GM23338 (cell line): Measurements from ENCODE around the gene SPIC. TPM values are rescaled to one million over a fixed set of nuclear protein-coding genes. Genes with fewer than 3 reads are reported as not detected.

Source experiments
- ATAC-seq: fragments of 200-7000 bp; cut with Tn5 transposase; 3 replicates; pipeline ENCODE4 v1.9.1; 2020
- DNase-seq: peaks from one replicate; pipeline ENCODE4 v3.0.0-alpha.2; 2015; ENCODE audit warnings: low spot score
- H2AFZ ChIP-seq: fragments of 200-600 bp; sonication (generic); 2 replicates; pipeline ENCODE4 v1.8.0; 2016; ENCODE audit warnings: antibody characterized with exemption, mild to moderate bottlenecking, moderate library complexity
- H3F3A ChIP-seq: fragments of 200-600 bp; sonication (generic); replicated peaks from 2 replicates; pipeline ENCODE4 v1.8.0; 2017; ENCODE audit warnings: antibody characterized with exemption, mixed run types, low read depth
- H3K27ac ChIP-seq: fragments of 200-600 bp; sonication (generic); 2 replicates; pipeline ENCODE4 v1.6.1; 2016; ENCODE audit warnings: low read depth
- H3K27me3 ChIP-seq: fragments of 200-600 bp; sonication (generic); 2 replicates; pipeline ENCODE4 v1.8.0; 2016; ENCODE audit warnings: mild to moderate bottlenecking, mixed run types, moderate library complexity; ENCODE audit not compliant: insufficient read depth
- H3K36me3 ChIP-seq: fragments of 200-600 bp; sonication (generic); 2 replicates; pipeline ENCODE4 v1.8.0; 2016; ENCODE audit warnings: mild to moderate bottlenecking; ENCODE audit not compliant: insufficient read depth
- H3K4me1 ChIP-seq: fragments of 200-600 bp; sonication (generic); 2 replicates; pipeline ENCODE4 v1.8.0; 2016; ENCODE audit warnings: mild to moderate bottlenecking, moderate library complexity; ENCODE audit not compliant: insufficient read depth
- H3K4me2 ChIP-seq: fragments of 200-600 bp; sonication (generic); 2 replicates; pipeline ENCODE4 v1.7.1; 2017; ENCODE audit warnings: mixed run types
- H3K4me3 ChIP-seq: fragments of 200-600 bp; sonication (generic); 2 replicates; pipeline ENCODE4 v1.6.1; 2016; ENCODE audit warnings: mixed run types
- H3K79me2 ChIP-seq: fragments of 200-600 bp; sonication (generic); replicated peaks from 2 replicates; pipeline ENCODE4 v1.8.0; 2017; ENCODE audit warnings: mild to moderate bottlenecking; ENCODE audit not compliant: insufficient read depth
- H3K9me2 ChIP-seq: fragments of 200-600 bp; sonication (generic); 2 replicates; pipeline ENCODE4 v1.8.0; 2017; ENCODE audit not compliant: insufficient read depth
- H4K20me1 ChIP-seq: fragments of 200-600 bp; sonication (generic); replicated peaks from 2 replicates; pipeline ENCODE4 v1.8.0; 2017; ENCODE audit warnings: mild to moderate bottlenecking; ENCODE audit not compliant: insufficient read depth
- H3K27ac Mint-ChIP-seq: 2 replicates; pipeline ENCODE4 v1.8.0; 2020; ENCODE audit warnings: inconsistent platforms, mild to moderate bottlenecking, moderate library complexity, mixed read lengths
- H3K27me3 Mint-ChIP-seq: 3 replicates; pipeline ENCODE4 v1.8.0; 2022; ENCODE audit warnings: low read depth, mild to moderate bottlenecking, moderate library complexity, mixed read lengths, inconsistent platforms; ENCODE audit not compliant: insufficient read depth, poor library complexity
- H3K36me3 Mint-ChIP-seq: 3 replicates; pipeline ENCODE4 v1.8.0; 2021; ENCODE audit warnings: low read depth, mild to moderate bottlenecking, inconsistent platforms, moderate library complexity, mixed read lengths
- H3K4me1 Mint-ChIP-seq: 3 replicates; pipeline ENCODE4 v1.8.0; 2020; ENCODE audit warnings: mild to moderate bottlenecking, inconsistent platforms, mixed read lengths
- H3K4me3 Mint-ChIP-seq: 3 replicates; pipeline ENCODE4 v1.8.0; 2021; ENCODE audit warnings: moderate library complexity, mild to moderate bottlenecking, inconsistent platforms, mixed read lengths
- H3K9me3 Mint-ChIP-seq: 3 replicates; pipeline ENCODE4 v1.8.0; 2020; ENCODE audit warnings: moderate library complexity, mild to moderate bottlenecking, inconsistent platforms, mixed read lengths
- CREB1 ChIP-seq: fragments of 250-450 bp; sonication (Bioruptor Pico); IDR thresholded peaks from 2 replicates; pipeline ENCODE4 v1.5.0; 2020; ENCODE audit warnings: low read depth, mild to moderate bottlenecking, moderate library complexity
- EZH2 ChIP-seq: fragments of 200-600 bp; sonication (generic); IDR thresholded peaks from one replicate; pipeline ENCODE4 v1.8.0; 2017; ENCODE audit warnings: antibody characterized with exemption, mild to moderate bottlenecking, low read depth; ENCODE audit not compliant: unreplicated experiment
- EZH2phosphoT487 ChIP-seq: fragments of 200-600 bp; sonication (generic); IDR thresholded peaks from one replicate; pipeline ENCODE4 v1.8.1; 2018; ENCODE audit warnings: antibody characterized with exemption; ENCODE audit not compliant: unreplicated experiment
- JUNB ChIP-seq: IDR thresholded peaks from one replicate; pipeline ENCODE4 v1.6.1; 2016; ENCODE audit warnings: antibody characterized with exemption; ENCODE audit not compliant: unreplicated experiment
- NANOG ChIP-seq: IDR thresholded peaks from 2 replicates; pipeline ENCODE4 v1.6.1; 2016; ENCODE audit warnings: antibody characterized with exemption, borderline replicate concordance
- POLR2AphosphoS5 ChIP-seq: IDR thresholded peaks from 2 replicates; pipeline ENCODE4 v1.6.1; 2016; ENCODE audit warnings: antibody characterized with exemption, low read depth
- STAT1 ChIP-seq: IDR thresholded peaks from one replicate; pipeline ENCODE4 v1.6.1; 2016; ENCODE audit warnings: antibody characterized with exemption; ENCODE audit not compliant: unreplicated experiment
- ZNF114 ChIP-seq: fragments of 250-450 bp; sonication (Bioruptor Pico); IDR thresholded peaks from 2 replicates; pipeline ENCODE4 v1.5.0; 2020; ENCODE audit warnings: mild to moderate bottlenecking, moderate library complexity
- ZNF331 ChIP-seq: fragments of 250-450 bp; sonication (Bioruptor Pico); IDR thresholded peaks from 2 replicates; pipeline ENCODE4 v1.5.0; 2020; ENCODE audit warnings: low read depth, mild to moderate bottlenecking, moderate library complexity
- polyA plus RNA-seq: library from polyadenylated mRNA; unstranded; fragments of >200 nt; fragmentation: Nextera tagmentation; extraction: Ambion mirVana; gene quantifications from 2 replicates; pipeline ENCODE4 v1.2.1, GENCODE V29; 2016
- total RNA-seq: library from RNA; depleted of rRNA; stranded (reverse); fragments of >200 nt; shearing (Covaris generic); gene quantifications from 2 replicates; pipeline ENCODE4 v1.2.3, GENCODE V29; 2014
- TF ChIP-seq, protein P1 (sequence below): IDR thresholded peaks from one replicate; pipeline ENCODE4 v1.6.1; 2018; ENCODE audit warnings: antibody characterized with exemption; ENCODE audit not compliant: unreplicated experiment
- TF ChIP-seq, protein P2 (sequence below): IDR thresholded peaks from 2 replicates; pipeline ENCODE4 v1.6.1; 2016; ENCODE audit warnings: antibody characterized with exemption
- TF ChIP-seq, protein P3 (sequence below): fragments of 250-450 bp; sonication (Bioruptor Pico); IDR thresholded peaks from 2 replicates; pipeline ENCODE4 v1.5.0; 2020; ENCODE audit warnings: mild to moderate bottlenecking, moderate library complexity

Gene SPIC
- total and polyA plus RNA-seq, 2 experiments from 2014 or later: not detected

GRCh38 chr12:101455685-101456084, 19.5 kb upstream of the SPIC start:
- Mint-ChIP-seq H3K4me3 (no peak overlapping the region), H3K27ac (no peak overlapping the region), H3K27me3 (no peaks in the 10 kb centered on the region), H3K9me3 (peaks cover 8% of the 10 kb centered on the region), H3K4me1 (peaks cover 3% of the 10 kb centered on the region; the same call in 1 of the 3 replicates), H3K36me3 (peaks cover 7% of the 10 kb centered on the region; the same call in 1 of the 3 replicates)
- H3K4me3 ChIP-seq: no peak overlapping the region
- no peak overlapping the region for H3K27ac ChIP-seq
- H3K4me1 ChIP-seq: no peaks in the 10 kb centered on the region
- no peaks in the 10 kb centered on the region for H3K79me2 ChIP-seq
- TF ChIP-seq EZH2: no peak
- TF ChIP-seq EZH2phosphoT487: no peak
- TF ChIP-seq, protein P1, sequence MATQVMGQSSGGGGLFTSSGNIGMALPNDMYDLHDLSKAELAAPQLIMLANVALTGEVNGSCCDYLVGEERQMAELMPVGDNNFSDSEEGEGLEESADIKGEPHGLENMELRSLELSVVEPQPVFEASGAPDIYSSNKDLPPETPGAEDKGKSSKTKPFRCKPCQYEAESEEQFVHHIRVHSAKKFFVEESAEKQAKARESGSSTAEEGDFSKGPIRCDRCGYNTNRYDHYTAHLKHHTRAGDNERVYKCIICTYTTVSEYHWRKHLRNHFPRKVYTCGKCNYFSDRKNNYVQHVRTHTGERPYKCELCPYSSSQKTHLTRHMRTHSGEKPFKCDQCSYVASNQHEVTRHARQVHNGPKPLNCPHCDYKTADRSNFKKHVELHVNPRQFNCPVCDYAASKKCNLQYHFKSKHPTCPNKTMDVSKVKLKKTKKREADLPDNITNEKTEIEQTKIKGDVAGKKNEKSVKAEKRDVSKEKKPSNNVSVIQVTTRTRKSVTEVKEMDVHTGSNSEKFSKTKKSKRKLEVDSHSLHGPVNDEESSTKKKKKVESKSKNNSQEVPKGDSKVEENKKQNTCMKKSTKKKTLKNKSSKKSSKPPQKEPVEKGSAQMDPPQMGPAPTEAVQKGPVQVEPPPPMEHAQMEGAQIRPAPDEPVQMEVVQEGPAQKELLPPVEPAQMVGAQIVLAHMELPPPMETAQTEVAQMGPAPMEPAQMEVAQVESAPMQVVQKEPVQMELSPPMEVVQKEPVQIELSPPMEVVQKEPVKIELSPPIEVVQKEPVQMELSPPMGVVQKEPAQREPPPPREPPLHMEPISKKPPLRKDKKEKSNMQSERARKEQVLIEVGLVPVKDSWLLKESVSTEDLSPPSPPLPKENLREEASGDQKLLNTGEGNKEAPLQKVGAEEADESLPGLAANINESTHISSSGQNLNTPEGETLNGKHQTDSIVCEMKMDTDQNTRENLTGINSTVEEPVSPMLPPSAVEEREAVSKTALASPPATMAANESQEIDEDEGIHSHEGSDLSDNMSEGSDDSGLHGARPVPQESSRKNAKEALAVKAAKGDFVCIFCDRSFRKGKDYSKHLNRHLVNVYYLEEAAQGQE: no peak
- TF ChIP-seq, protein P2, sequence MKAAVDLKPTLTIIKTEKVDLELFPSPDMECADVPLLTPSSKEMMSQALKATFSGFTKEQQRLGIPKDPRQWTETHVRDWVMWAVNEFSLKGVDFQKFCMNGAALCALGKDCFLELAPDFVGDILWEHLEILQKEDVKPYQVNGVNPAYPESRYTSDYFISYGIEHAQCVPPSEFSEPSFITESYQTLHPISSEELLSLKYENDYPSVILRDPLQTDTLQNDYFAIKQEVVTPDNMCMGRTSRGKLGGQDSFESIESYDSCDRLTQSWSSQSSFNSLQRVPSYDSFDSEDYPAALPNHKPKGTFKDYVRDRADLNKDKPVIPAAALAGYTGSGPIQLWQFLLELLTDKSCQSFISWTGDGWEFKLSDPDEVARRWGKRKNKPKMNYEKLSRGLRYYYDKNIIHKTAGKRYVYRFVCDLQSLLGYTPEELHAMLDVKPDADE: no peak
- TF ChIP-seq ZNF331 (CRISPR knock-in tag): no peak
- no peak for TF ChIP-seq NANOG
- TF ChIP-seq POLR2AphosphoS5: no peak
- no peak for TF ChIP-seq JUNB
- no peak for TF ChIP-seq CREB1 (CRISPR knock-in tag)
- TF ChIP-seq ZNF114 (CRISPR knock-in tag): no peak
- TF ChIP-seq STAT1: no peak
- TF ChIP-seq, protein P3, sequence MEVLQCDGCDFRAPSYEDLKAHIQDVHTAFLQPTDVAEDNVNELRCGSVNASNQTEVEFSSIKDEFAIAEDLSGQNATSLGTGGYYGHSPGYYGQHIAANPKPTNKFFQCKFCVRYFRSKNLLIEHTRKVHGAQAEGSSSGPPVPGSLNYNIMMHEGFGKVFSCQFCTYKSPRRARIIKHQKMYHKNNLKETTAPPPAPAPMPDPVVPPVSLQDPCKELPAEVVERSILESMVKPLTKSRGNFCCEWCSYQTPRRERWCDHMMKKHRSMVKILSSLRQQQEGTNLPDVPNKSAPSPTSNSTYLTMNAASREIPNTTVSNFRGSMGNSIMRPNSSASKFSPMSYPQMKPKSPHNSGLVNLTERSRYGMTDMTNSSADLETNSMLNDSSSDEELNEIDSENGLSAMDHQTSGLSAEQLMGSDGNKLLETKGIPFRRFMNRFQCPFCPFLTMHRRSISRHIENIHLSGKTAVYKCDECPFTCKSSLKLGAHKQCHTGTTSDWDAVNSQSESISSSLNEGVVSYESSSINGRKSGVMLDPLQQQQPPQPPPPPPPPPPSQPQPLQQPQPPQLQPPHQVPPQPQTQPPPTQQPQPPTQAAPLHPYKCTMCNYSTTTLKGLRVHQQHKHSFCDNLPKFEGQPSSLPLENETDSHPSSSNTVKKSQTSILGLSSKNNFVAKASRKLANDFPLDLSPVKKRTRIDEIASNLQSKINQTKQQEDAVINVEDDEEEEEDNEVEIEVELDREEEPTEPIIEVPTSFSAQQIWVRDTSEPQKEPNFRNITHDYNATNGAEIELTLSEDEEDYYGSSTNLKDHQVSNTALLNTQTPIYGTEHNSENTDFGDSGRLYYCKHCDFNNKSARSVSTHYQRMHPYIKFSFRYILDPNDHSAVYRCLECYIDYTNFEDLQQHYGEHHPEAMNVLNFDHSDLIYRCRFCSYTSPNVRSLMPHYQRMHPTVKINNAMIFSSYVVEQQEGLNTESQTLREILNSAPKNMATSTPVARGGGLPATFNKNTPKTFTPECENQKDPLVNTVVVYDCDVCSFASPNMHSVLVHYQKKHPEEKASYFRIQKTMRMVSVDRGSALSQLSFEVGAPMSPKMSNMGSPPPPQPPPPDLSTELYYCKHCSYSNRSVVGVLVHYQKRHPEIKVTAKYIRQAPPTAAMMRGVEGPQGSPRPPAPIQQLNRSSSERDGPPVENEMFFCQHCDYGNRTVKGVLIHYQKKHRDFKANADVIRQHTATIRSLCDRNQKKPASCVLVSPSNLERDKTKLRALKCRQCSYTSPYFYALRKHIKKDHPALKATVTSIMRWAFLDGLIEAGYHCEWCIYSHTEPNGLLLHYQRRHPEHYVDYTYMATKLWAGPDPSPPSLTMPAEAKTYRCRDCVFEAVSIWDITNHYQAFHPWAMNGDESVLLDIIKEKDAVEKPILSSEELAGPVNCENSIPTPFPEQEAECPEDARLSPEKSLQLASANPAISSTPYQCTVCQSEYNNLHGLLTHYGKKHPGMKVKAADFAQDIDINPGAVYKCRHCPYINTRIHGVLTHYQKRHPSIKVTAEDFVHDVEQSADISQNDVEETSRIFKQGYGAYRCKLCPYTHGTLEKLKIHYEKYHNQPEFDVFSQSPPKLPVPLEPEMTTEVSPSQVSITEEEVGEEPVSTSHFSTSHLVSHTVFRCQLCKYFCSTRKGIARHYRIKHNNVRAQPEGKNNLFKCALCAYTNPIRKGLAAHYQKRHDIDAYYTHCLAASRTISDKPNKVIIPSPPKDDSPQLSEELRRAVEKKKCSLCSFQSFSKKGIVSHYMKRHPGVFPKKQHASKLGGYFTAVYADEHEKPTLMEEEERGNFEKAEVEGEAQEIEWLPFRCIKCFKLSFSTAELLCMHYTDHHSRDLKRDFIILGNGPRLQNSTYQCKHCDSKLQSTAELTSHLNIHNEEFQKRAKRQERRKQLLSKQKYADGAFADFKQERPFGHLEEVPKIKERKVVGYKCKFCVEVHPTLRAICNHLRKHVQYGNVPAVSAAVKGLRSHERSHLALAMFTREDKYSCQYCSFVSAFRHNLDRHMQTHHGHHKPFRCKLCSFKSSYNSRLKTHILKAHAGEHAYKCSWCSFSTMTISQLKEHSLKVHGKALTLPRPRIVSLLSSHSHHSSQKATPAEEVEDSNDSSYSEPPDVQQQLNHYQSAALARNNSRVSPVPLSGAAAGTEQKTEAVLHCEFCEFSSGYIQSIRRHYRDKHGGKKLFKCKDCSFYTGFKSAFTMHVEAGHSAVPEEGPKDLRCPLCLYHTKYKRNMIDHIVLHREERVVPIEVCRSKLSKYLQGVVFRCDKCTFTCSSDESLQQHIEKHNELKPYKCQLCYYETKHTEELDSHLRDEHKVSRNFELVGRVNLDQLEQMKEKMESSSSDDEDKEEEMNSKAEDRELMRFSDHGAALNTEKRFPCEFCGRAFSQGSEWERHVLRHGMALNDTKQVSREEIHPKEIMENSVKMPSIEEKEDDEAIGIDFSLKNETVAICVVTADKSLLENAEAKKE (CRISPR knock-in tag): no peak
- no peaks in the 10 kb centered on the region for H3K36me3 ChIP-seq
- no peaks in the 10 kb centered on the region for H3F3A ChIP-seq
- no peak for DNase-seq
- H3K4me2 ChIP-seq: no peak overlapping the region
- H3K9me2 ChIP-seq: peaks cover under 1% of the 10 kb centered on the region; the same call in 1 of the 2 replicates
- no peak for ATAC-seq
- no peaks in the 10 kb centered on the region for H3K27me3 ChIP-seq
- H2AFZ ChIP-seq: no peak overlapping the region
- no peaks in the 10 kb centered on the region for H4K20me1 ChIP-seq
